ENCODE measurements around the gene PPP3CB. TPM values are rescaled to one million over a fixed set of nuclear protein-coding genes. Genes with fewer than 3 reads are reported as not detected.

PPP3CB gene
- total and polyA plus RNA-seq, 2 experiments from 2014 or later: 17.9 to 38.5 TPM

DNA sequence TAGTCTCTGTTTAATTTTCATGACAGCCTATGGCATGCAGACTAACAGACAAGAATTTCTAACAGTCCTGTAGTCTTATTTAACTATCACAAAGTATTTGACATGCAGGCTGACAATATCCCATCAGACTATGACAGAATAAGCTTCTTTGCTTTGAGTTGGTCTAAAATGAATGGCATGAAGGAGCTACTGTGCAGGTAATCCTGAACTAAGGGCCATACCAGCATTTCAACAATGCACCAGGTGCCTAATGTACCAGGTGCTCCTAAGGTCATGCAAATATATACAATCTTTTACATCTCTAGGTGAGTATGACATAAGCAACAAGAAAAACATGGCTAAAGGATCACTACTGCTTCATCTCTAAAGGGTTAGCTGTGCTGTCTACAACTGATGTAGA is 48.9 kb downstream of the PPP3CB start (continued):
- TF ChIP-seq STAT1 (IDR thresholded peaks at IDR 0.05; ENCODE audit: unreplicated experiment) (no peak), POLR2AphosphoS5 (IDR thresholded peaks at IDR 0.05; ENCODE audit: low read depth) (no peak)
- TF ChIP-seq, protein P1, sequence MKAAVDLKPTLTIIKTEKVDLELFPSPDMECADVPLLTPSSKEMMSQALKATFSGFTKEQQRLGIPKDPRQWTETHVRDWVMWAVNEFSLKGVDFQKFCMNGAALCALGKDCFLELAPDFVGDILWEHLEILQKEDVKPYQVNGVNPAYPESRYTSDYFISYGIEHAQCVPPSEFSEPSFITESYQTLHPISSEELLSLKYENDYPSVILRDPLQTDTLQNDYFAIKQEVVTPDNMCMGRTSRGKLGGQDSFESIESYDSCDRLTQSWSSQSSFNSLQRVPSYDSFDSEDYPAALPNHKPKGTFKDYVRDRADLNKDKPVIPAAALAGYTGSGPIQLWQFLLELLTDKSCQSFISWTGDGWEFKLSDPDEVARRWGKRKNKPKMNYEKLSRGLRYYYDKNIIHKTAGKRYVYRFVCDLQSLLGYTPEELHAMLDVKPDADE (IDR thresholded peaks at IDR 0.05): no peak

DNA sequence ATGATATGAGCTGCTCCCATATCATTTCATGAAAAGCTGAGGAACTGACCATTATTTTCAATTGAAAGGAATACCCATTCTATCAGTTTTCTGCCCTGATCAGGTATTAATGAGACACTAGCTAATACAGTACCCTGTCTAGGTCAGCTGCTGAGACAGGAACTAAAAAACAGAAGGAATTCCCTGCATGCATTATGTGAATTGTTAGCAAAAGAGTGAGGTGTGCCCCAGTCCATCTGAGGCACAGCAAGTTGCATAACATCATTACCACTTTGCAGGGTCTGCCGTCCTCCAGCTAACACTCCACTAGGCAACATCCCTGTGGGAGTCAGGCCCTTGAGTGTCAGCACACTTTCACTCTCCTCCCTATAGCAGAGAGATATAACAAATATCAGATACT is 51.4 kb downstream of the PPP3CB start:
- Histone ChIP-seq H3K79me2 (replicated peaks; ENCODE audit: insufficient read depth) (no peaks in the 10 kb centered on the region), H3K4me1 (ENCODE audit: insufficient read depth) (no peaks in the 10 kb centered on the region), H3K27ac (ENCODE audit: low read depth) (no peak overlapping the region), H4K20me1 (replicated peaks; ENCODE audit: insufficient read depth) (no peaks in the 10 kb centered on the region; the same call in 1 of the 2 replicates), H3K4me2 (no peak overlapping the region), H2AFZ (no peak overlapping the region), H3F3A (replicated peaks; ENCODE audit: low read depth) (no peaks in the 10 kb centered on the region), H3K36me3 (ENCODE audit: insufficient read depth) (no peaks in the 10 kb centered on the region; the same call in none of the 2 replicates), H3K9me2 (ENCODE audit: insufficient read depth) (no peaks in the 10 kb centered on the region), H3K27me3 (ENCODE audit: insufficient read depth) (no peaks in the 10 kb centered on the region), H3K4me3 (no peak overlapping the region)
- H3K27ac Mint-ChIP-seq: no peak overlapping the region; the same call in 1 of the 2 replicates
- H3K27me3 Mint-ChIP-seq (ENCODE audit: insufficient read depth, low read depth, poor library complexity): no peaks in the 10 kb centered on the region
- H3K4me1 Mint-ChIP-seq: no peaks in the 10 kb centered on the region
- DNase-seq (ENCODE audit: low spot score) (no peak), ATAC-seq (no peak)
- no peak overlapping the region for H3K4me3 Mint-ChIP-seq
- peaks cover 6% of the 10 kb centered on the region; the same call in 1 of the 3 replicates for H3K36me3 Mint-ChIP-seq (ENCODE audit: low read depth)
- H3K9me3 Mint-ChIP-seq: no peaks in the 10 kb centered on the region
- TF ChIP-seq NANOG (IDR thresholded peaks at IDR 0.05; ENCODE audit: borderline replicate concordance): no peak

DNA sequence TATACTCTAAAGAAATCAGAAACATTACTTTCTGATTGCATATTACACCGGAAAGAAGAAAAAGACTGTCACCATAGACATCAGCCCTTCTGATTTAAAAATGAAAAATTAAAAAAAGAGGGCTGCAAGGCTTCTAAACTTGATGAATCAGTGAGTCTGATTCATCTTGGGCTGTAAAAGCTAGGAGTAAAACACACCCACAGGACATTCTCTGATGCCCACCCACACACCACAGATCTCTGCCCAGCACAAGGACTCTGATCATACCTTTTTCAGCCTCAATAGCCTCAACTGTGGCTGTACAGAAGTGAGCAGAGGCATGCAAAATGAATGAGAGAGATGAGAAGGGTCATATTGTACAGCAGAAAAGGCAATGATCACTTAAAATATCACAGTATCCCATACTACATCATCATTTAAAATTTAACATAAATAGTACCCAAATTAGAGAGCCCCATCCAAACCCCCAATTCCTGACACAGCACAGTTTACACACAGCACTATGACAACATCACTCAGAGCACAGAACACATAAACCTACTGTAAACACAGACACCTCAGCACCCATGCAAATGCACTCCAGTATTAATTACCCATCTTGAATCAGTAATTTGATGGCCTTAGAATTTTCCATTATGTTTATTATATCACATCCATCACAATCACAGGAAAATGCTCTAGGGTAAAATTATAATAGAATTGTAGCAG is 56.1 kb downstream of the PPP3CB start:
- Histone ChIP-seq H3K4me1 (ENCODE audit: insufficient read depth) (no peaks in the 10 kb centered on the region), H3K27me3 (ENCODE audit: insufficient read depth) (no peaks in the 10 kb centered on the region), H3K36me3 (ENCODE audit: insufficient read depth) (no peaks in the 10 kb centered on the region; the same call in 1 of the 2 replicates), H3K4me3 (no peak overlapping the region), H3K4me2 (no peak overlapping the region), H4K20me1 (replicated peaks; ENCODE audit: insufficient read depth) (no peaks in the 10 kb centered on the region; the same call in 1 of the 2 replicates), H3K9me2 (ENCODE audit: insufficient read depth) (no peaks in the 10 kb centered on the region), H3K27ac (ENCODE audit: low read depth) (no peak overlapping the region), H3F3A (replicated peaks; ENCODE audit: low read depth) (no peaks in the 10 kb centered on the region), H2AFZ (no peak overlapping the region), H3K79me2 (replicated peaks; ENCODE audit: insufficient read depth) (no peaks in the 10 kb centered on the region)
- Mint-ChIP-seq H3K4me3 (no peak overlapping the region), H3K27ac (no peak overlapping the region; the same call in 1 of the 2 replicates), H3K27me3 (ENCODE audit: insufficient read depth, low read depth, poor library complexity) (no peaks in the 10 kb centered on the region), H3K9me3 (no peaks in the 10 kb centered on the region), H3K36me3 (ENCODE audit: low read depth) (no peaks in the 10 kb centered on the region; the same call in 2 of the 3 replicates), H3K4me1 (no peaks in the 10 kb centered on the region)
- DNase-seq (ENCODE audit: low spot score): no peak
- no peak for ATAC-seq
- TF ChIP-seq, protein P1 (IDR thresholded peaks at IDR 0.05): no peak
- TF ChIP-seq ZNF331 (CRISPR knock-in tag; IDR thresholded peaks at IDR 0.05; ENCODE audit: low read depth) (no peak), POLR2AphosphoS5 (IDR thresholded peaks at IDR 0.05; ENCODE audit: low read depth) (no peak), JUNB (IDR thresholded peaks at IDR 0.05; ENCODE audit: unreplicated experiment) (no peak), CREB1 (CRISPR knock-in tag; IDR thresholded peaks at IDR 0.05; ENCODE audit: low read depth) (no peak)
- TF ChIP-seq, protein P2, sequence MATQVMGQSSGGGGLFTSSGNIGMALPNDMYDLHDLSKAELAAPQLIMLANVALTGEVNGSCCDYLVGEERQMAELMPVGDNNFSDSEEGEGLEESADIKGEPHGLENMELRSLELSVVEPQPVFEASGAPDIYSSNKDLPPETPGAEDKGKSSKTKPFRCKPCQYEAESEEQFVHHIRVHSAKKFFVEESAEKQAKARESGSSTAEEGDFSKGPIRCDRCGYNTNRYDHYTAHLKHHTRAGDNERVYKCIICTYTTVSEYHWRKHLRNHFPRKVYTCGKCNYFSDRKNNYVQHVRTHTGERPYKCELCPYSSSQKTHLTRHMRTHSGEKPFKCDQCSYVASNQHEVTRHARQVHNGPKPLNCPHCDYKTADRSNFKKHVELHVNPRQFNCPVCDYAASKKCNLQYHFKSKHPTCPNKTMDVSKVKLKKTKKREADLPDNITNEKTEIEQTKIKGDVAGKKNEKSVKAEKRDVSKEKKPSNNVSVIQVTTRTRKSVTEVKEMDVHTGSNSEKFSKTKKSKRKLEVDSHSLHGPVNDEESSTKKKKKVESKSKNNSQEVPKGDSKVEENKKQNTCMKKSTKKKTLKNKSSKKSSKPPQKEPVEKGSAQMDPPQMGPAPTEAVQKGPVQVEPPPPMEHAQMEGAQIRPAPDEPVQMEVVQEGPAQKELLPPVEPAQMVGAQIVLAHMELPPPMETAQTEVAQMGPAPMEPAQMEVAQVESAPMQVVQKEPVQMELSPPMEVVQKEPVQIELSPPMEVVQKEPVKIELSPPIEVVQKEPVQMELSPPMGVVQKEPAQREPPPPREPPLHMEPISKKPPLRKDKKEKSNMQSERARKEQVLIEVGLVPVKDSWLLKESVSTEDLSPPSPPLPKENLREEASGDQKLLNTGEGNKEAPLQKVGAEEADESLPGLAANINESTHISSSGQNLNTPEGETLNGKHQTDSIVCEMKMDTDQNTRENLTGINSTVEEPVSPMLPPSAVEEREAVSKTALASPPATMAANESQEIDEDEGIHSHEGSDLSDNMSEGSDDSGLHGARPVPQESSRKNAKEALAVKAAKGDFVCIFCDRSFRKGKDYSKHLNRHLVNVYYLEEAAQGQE (IDR thresholded peaks at IDR 0.05; ENCODE audit: unreplicated experiment): no peak

Measured in GM23338 (cell line).